SU-DHL-6 (cell line): Measurements from ENCODE around the gene ANXA4.

ENCODE experiments used
- CTCF ChIP-seq: fragments of 200-600 bp; sonication (generic); IDR thresholded peaks from one replicate; pipeline ENCODE4 v1.5.1; 2017; ENCODE audit warnings: antibody characterized with exemption, mild to moderate bottlenecking, low read length, moderate library complexity; ENCODE audit not compliant: insufficient read depth, poor library complexity, severe bottlenecking
- EZH2phosphoT487 ChIP-seq: fragments of 200-600 bp; sonication (generic), shearing (Covaris generic); conservative IDR thresholded peaks from 2 replicates; pipeline ENCODE4 v1.6.1; 2018; ENCODE audit warnings: mild to moderate bottlenecking, antibody characterized with exemption, low read length, moderate library complexity, mixed read lengths

- TF ChIP-seq CTCF = no peak
- TF ChIP-seq EZH2phosphoT487 = no peak
These were observed 69.7 kb downstream of the ANXA4 start for GRCh38 chr2:69811591-69811990.
